Measurements from ENCODE around the gene OSCAR. TPM values are rescaled to one million over a fixed set of nuclear protein-coding genes. Genes with fewer than 3 reads are reported as not detected.

Gene OSCAR, protein sequence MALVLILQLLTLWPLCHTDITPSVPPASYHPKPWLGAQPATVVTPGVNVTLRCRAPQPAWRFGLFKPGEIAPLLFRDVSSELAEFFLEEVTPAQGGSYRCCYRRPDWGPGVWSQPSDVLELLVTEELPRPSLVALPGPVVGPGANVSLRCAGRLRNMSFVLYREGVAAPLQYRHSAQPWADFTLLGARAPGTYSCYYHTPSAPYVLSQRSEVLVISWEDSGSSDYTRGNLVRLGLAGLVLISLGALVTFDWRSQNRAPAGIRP
- total RNA-seq = under 0.01 TPM in 1 of 2 replicates, not detected in the other

DNA sequence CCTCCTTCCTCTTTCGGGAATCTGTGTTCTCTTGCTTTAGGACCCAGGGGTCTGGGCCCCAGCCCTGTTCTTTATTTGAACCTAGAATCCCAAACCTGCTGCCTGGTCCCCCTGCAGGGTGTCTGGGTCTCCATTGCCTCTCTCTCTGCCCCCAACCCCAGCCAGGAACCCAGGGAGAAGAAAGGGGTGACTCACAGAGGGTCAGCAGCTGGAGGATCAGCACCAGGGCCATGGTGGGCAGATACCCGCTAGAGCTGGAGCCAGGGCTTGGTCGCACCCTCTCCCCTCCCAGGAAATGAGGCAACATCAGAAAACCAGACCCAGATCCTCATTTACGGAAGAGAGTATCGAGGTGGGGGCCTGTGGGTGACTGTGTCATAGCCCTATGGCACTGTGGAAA lies at the start of gene OSCAR:
Gene OSCAR (minus strand): TSS at position 243 of the 400 bp plus-strand sequence. CDS start 11 bp downstream, at position 232.

DNA sequence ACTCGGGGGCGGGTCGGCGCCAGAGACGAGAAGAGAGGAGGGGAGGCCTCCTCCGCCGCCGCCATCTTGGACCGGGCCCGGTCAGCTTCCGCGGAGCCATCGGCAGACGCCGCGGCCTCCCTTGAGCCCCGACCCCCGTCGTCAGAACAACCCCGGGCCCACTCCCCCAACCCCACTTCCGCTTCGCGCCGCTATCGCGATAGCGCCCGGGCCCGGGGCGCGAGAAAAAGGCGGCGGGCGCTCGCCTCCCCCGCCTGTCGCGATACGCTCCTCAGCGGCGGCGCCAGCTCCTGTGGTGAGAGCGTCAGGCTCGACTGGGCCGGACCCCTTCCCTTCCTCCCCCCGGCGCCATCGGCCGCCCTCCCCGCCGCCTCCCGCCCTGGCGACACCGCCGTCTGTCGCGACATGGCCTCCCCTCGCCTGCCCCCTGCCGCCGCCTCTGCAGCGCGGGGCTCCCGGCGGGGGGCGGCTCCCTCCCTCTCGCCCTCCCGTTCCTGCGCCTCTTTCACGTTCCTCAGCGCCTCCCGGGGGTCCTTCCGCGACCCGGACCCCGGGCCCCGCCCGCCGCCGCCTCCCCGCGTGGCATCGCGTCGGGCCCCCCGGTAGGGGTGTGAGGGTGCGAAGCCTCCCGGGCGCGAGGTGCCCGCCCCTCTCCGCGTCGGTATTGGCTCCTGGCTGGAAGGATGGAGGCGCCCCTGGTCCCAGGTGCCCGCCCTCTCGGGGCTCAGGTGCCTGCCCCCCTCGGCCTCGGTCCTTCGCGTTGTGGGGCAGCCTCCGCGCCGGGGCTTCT lies 37.3 kb upstream of the OSCAR start, which contains the start of gene CNOT3:
Gene CNOT3 (plus strand): TSS at position 64 of the 790 bp plus-strand sequence. CDS start 5,217 bp downstream, outside the sequence.

DNA sequence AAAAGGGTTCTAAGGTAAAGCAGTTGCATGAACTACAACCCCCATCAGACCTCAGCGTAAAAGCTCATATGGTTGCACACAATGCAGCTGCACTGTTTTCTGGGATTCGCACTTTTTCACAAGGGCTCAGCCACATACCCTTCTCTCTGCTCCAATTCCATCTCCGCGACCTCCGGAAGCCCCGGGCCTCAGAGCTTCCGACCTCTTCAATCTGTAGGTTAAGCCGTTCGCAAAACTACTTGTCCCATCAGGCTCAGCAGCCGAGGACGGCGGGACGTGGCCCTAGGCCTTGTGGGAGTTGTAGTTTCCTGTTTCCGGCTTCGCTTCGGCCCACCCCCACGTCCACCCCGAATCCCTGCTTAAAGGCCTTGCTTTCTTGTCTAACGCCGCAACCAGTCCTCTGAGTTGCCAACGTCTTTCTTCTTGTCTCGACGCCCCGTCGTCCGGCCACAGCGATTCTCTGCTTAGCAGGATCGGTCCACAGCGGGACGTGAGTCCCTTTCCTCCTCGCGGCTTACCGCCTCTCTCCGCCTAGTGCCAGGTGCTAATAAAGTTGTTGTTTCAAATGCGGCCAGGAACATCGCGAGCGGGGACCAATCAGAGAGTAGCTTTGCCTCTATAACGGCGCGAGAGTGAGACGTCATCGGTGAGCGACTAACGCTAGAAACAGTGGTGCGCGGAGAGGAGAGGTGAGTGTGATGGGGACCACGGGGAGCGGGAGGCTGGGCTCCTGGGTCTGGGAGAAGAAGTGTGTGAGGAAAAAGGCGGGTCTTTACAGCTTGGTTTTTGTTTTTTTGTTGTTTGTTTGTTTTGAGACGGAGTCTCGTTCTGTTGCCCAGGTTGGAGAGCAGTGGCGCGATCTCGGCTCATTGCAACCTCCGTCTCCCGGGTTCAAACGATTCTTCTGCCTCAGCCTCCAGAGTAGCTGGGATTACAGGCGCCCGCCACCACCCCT lies 14.8 kb upstream of the OSCAR start, which contains the start of the genes PRPF31 and TFPT:
Gene PRPF31 (plus strand): TSS at position 646 of the 955 bp plus-strand sequence. CDS start 2,525 bp downstream, outside the sequence.
Gene TFPT (minus strand): TSS at position 549 of the 955 bp plus-strand sequence. CDS start 388 bp downstream, at position 161.

DNA sequence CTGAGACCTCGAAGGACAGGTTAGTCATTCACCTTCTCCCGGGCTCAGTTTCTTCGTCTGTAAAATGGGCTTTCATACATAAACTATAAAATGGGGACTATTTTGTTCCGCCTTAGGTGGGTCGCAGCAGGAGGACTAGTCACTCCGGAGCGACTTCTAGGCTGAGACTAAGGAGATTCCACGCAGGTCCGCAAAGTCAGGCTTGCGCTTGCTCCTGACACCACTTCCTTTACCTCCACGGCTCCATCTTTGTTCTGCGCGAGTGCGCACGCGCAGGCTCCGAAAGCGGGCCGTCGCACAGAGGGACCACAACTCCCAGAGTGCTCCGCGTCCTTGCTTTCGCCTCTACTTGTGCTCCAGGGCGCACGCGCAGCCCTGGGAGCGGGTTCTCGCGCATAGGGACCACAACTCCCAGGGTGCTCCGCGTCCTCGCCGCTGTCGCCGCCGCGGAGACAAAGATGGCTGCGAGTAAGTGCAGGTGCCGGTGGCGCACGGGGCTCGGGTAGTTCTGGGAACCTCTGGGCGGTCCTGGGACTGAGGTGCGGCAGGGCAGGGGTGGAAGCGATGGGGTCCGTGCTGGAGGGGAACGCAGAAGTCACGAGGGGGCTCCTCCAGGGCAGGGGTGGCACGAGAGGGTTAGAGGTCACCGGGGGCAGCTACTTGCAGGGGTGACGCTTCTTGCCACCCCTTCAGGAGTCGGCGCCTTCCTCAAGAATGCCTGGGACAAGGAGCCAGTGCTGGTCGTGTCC lies 2.0 kb upstream of the OSCAR start, which contains the start of gene NDUFA3:
Gene NDUFA3 (plus strand): TSS at position 435 of the 749 bp plus-strand sequence. CDS start 24 bp downstream, at position 459.

DNA sequence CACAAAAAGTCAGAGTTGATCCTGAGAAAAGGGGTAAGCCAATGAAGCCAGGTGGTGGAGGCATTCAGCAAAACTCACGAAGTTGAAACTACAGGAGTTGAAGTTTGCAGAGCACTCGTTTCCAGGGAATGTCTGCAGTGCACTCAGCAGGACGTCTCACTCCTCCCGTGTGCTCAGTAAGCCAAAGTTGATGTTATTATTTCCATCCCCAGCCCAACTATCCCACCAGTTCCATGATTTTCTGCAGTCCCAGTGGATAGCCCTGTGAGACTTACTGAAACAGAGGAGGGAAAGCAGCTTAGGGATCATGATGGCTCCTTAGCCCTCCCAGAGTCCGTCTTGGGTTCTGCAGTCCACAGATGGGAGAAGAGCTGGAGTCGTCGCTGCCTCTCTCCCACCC lies 19.6 kb downstream of the OSCAR start, which contains the start of gene TARM1:
Gene TARM1 (minus strand): TSS at position 334 of the 400 bp plus-strand sequence. CDS start 25 bp downstream, at position 309.

DNA sequence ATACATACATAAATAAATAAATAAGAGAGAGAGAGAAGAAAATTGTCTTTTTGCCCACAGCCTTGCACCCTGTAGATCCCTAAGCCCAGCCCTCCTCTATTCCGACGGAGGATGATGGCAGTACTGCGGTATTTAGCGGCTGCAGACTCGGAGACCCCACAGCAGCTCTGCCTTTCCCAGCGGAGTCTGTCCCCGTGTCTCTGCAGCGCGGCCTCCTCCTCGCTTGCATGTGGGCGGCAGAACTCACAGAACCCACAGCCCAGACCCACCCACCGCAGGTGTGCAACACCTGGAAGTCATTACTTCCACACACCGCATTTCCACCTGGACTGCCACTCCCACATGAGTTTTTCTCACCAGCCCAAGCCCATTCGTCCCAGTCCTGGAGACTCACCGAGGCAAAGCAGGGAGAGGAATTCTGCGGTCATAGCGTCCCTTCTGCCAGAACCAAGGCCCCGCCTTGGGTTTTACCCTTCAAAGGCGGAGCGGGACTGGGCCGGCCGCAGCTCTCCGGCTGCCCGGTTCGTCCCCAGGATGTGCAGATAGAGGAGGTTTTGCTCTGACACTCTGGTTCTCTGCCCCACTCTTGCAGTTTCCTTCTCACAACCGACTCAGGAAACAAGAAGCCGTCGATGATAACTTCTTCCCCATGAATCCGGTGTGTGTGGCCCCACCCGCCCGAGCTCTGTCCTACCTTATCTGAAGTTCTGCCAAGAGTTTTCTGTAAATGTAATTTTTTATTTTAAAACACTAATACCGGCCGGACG lies 37.1 kb downstream of the OSCAR start, which contains the start of gene VSTM1:
Gene VSTM1 (minus strand): TSS at position 548 of the 767 bp plus-strand sequence. CDS start 120 bp downstream, at position 428.

Other genes with a start within 250 kb of the OSCAR start
- gene MYADM, start 232.9 kb downstream of the OSCAR start, total RNA-seq = 67.2 and 68.3 TPM in 2 replicates
- gene PRKCG, start 218.6 kb downstream of the OSCAR start, total RNA-seq = not detected in 2 replicates
- gene CACNG7, start 191.5 kb downstream of the OSCAR start, total RNA-seq = under 0.01 TPM in 1 of 2 replicates, not detected in the other
- under 0.01 TPM in 2 replicates for gene CACNG8, start 137.9 kb downstream of the OSCAR start, total RNA-seq
- 0.18 and 1.2 TPM in 2 replicates for gene CACNG6, start 109.2 kb downstream of the OSCAR start, total RNA-seq
- not detected in 2 replicates for gene VSTM1, start 36.9 kb downstream of the OSCAR start, total RNA-seq
- not detected in 2 replicates for gene TARM1, start 19.4 kb downstream of the OSCAR start, total RNA-seq
- 10.3 and 42.7 TPM in 2 replicates for gene NDUFA3, start 2.1 kb upstream of the OSCAR start, total RNA-seq
- gene TFPT, start 14.9 kb upstream of the OSCAR start, total RNA-seq = 22.0 and 31.4 TPM in 2 replicates
- 79.4 and 89.7 TPM in 2 replicates for gene PRPF31, start 15.0 kb upstream of the OSCAR start, total RNA-seq
- 10.3 and 26.2 TPM in 2 replicates for gene CNOT3, start 37.0 kb upstream of the OSCAR start, total RNA-seq
- 3.7 and 4.0 TPM in 2 replicates for gene LENG1, start 58.9 kb upstream of the OSCAR start, total RNA-seq
- gene TMC4, start 72.4 kb upstream of the OSCAR start, total RNA-seq = not detected in 2 replicates
- gene MBOAT7, start 88.8 kb upstream of the OSCAR start, total RNA-seq = 257 and 295 TPM in 2 replicates
- 126 and 135 TPM in 2 replicates for gene TSEN34, start 90.5 kb upstream of the OSCAR start, total RNA-seq
- gene RPS9, start 100.1 kb upstream of the OSCAR start, total RNA-seq = 2,808 and 2,848 TPM in 2 replicates
- not detected in 2 replicates for gene LILRB3, start 122.2 kb upstream of the OSCAR start, total RNA-seq
- not detected in 2 replicates for gene LILRA6, start 142.0 kb upstream of the OSCAR start, total RNA-seq
- not detected in 2 replicates for gene LILRB5, start 156.5 kb upstream of the OSCAR start, total RNA-seq
- gene LILRB2, start 180.3 kb upstream of the OSCAR start, total RNA-seq = not detected in 2 replicates
- gene LILRA5, start 212.4 kb upstream of the OSCAR start, total RNA-seq = not detected in 2 replicates
- not detected in 2 replicates for gene LILRA4, start 238.4 kb upstream of the OSCAR start, total RNA-seq